ENCODE measurements around the gene PAX4.

PAX4 gene, protein sequence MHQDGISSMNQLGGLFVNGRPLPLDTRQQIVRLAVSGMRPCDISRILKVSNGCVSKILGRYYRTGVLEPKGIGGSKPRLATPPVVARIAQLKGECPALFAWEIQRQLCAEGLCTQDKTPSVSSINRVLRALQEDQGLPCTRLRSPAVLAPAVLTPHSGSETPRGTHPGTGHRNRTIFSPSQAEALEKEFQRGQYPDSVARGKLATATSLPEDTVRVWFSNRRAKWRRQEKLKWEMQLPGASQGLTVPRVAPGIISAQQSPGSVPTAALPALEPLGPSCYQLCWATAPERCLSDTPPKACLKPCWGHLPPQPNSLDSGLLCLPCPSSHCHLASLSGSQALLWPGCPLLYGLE

GRCh38 chr7:127618042-127618441 is at the start of gene PAX4:
PAX4 (minus strand) TSS chr7:127618142; CDS start chr7:127615928, 2,214 bp downstream.
- DNase-seq (ENCODE audit: extremely low read depth, insufficient read length) = no peak
- Histone ChIP-seq H3K36me3 (ENCODE audit: control insufficient read depth, insufficient read depth, low read length) (no peaks in the 10 kb centered on the region), H3K4me3 (replicated peaks; ENCODE audit: low read depth, low read length) (no peak within 1 kb of the TSS), H3K27me3 (replicated peaks; ENCODE audit: control insufficient read depth, insufficient read depth, low read length) (peaks cover 6% of the 10 kb centered on the region)
- no peak for TF ChIP-seq CTCF (IDR thresholded peaks at IDR 0.05; ENCODE audit: insufficient read depth, low read length, poor library complexity, severe bottlenecking)

DNA sequence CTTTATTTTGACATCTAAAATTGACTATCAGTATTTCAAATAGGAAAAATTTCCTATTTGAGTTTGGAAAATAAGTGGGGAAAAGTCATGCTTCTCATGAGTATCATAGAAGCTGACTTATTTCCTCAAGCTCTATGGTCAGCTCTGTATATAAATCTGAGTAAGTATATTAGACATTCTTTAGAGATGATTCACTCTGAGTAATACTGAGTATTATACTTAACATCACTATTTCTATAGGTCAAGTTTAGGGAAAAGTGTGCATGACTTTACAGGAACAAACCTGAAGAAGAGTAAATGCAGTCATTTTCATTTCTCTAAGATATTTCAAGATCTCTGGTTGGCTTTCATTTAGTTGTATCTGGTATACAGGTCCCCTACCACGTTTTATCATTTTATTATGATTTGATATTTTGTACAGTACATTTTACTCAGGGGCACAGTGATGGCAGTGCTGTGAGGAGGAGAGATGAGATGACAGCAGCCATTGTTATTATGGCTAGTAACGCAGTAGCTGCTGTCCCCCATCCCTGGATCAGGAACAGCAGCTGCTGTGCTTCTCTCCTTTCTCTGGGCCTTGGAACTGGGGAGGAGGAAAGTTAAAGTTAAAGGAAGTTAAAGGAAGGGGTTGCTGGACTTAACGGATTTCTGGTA is 49.2 kb upstream of the PAX4 start:
- no peak for TF ChIP-seq CTCF (IDR thresholded peaks at IDR 0.05; ENCODE audit: insufficient read depth, low read length, poor library complexity, severe bottlenecking)
- H3K36me3 ChIP-seq (ENCODE audit: control insufficient read depth, insufficient read depth, low read length) = peaks cover 1% of the 10 kb centered on the region
- no peak for DNase-seq (ENCODE audit: extremely low read depth, insufficient read length)
- no peak overlapping the region for H3K4me3 ChIP-seq (replicated peaks; ENCODE audit: low read depth, low read length)
- no peaks in the 10 kb centered on the region for H3K27me3 ChIP-seq (replicated peaks; ENCODE audit: control insufficient read depth, insufficient read depth, low read length)

GRCh38 chr7:127666602-127667001 is 48.7 kb upstream of the PAX4 start:
- Histone ChIP-seq H3K4me3 (replicated peaks; ENCODE audit: low read depth, low read length) (no peak overlapping the region), H3K27me3 (replicated peaks; ENCODE audit: control insufficient read depth, insufficient read depth, low read length) (no peaks in the 10 kb centered on the region), H3K36me3 (ENCODE audit: control insufficient read depth, insufficient read depth, low read length) (peaks cover 1% of the 10 kb centered on the region)
- DNase-seq (ENCODE audit: extremely low read depth, insufficient read length) = no peak
- no peak for TF ChIP-seq CTCF (IDR thresholded peaks at IDR 0.05; ENCODE audit: insufficient read depth, low read length, poor library complexity, severe bottlenecking)

- peaks cover 1% of the 10 kb centered on the region for H3K36me3 ChIP-seq (ENCODE audit: control insufficient read depth, insufficient read depth, low read length)
Observed at GRCh38 chr7:127665922-127666321, 48.0 kb upstream of the PAX4 start.

GRCh38 chr7:127658970-127659630 is 41.2 kb upstream of the PAX4 start:
- no peaks in the 10 kb centered on the region for H3K27me3 ChIP-seq (replicated peaks; ENCODE audit: control insufficient read depth, insufficient read depth, low read length)
- TF ChIP-seq CTCF (IDR thresholded peaks at IDR 0.05; ENCODE audit: insufficient read depth, low read length, poor library complexity, severe bottlenecking) = no peak
- no peak overlapping the region for H3K4me3 ChIP-seq (replicated peaks; ENCODE audit: low read depth, low read length)
- DNase-seq (ENCODE audit: extremely low read depth, insufficient read length) = no peak
- H3K36me3 ChIP-seq (ENCODE audit: control insufficient read depth, insufficient read depth, low read length) = peaks cover 10% of the 10 kb centered on the region

More at GRCh38 chr7:127665922-127666321, 48.0 kb upstream of the PAX4 start:
- H3K27me3 ChIP-seq (replicated peaks; ENCODE audit: control insufficient read depth, insufficient read depth, low read length) = no peaks in the 10 kb centered on the region
- no peak overlapping the region for H3K4me3 ChIP-seq (replicated peaks; ENCODE audit: low read depth, low read length)
- no peak for DNase-seq (ENCODE audit: extremely low read depth, insufficient read length)
- no peak for TF ChIP-seq CTCF (IDR thresholded peaks at IDR 0.05; ENCODE audit: insufficient read depth, low read length, poor library complexity, severe bottlenecking)

All from GM06990 (cell line).